ENCODE data around the gene PLPPR1. TPM values are rescaled to one million over a fixed set of nuclear protein-coding genes. Genes with fewer than 3 reads are reported as not detected.

Gene PLPPR1
- polyA plus RNA-seq, 1 donor from 2014 or later: 157 TPM

DNA sequence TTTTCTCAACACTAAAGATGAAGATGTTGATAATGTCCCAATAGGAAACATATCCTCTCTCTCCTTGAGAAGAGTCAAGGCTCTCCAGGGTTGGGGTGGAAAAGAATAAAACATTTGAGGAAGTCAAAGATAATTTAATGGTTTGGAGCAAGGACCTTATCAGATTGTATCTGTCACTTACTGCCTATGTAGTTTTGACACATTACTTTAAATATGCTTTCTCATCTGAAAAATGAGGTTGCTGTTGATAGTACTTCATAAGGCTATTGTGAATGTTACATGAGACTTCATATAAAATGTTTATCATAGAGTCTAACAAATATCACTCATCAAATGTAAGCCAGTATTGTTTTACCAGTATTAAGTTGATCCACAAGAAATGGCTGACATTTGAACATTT, 307.6 kb downstream of the PLPPR1 start:
- TF ChIP-seq, protein P1, sequence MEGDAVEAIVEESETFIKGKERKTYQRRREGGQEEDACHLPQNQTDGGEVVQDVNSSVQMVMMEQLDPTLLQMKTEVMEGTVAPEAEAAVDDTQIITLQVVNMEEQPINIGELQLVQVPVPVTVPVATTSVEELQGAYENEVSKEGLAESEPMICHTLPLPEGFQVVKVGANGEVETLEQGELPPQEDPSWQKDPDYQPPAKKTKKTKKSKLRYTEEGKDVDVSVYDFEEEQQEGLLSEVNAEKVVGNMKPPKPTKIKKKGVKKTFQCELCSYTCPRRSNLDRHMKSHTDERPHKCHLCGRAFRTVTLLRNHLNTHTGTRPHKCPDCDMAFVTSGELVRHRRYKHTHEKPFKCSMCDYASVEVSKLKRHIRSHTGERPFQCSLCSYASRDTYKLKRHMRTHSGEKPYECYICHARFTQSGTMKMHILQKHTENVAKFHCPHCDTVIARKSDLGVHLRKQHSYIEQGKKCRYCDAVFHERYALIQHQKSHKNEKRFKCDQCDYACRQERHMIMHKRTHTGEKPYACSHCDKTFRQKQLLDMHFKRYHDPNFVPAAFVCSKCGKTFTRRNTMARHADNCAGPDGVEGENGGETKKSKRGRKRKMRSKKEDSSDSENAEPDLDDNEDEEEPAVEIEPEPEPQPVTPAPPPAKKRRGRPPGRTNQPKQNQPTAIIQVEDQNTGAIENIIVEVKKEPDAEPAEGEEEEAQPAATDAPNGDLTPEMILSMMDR (IDR thresholded peaks at IDR 0.05; ENCODE audit: poor library complexity, severe bottlenecking): no peak
- no peak for TF ChIP-seq EP300 (conservative IDR thresholded peaks at IDR 0.05; ENCODE audit: poor library complexity, severe bottlenecking)
- no peak for TF ChIP-seq TAF1 (IDR thresholded peaks at IDR 0.05; ENCODE audit: low read depth)
- TF ChIP-seq EZH2 (IDR thresholded peaks at IDR 0.05; ENCODE audit: borderline replicate concordance, insufficient read depth, low read length, poor library complexity, severe bottlenecking): no peak
- Histone ChIP-seq H4K20me1 (ENCODE audit: insufficient read depth) (no peaks in the 10 kb centered on the region), H3F3A (ENCODE audit: insufficient read depth, low read length, poor library complexity, severe bottlenecking) (no peaks in the 10 kb centered on the region), H3K9ac (ENCODE audit: low read length) (no peak overlapping the region), H3K4me2 (ENCODE audit: low read length) (no peak overlapping the region), H3K27me3 (ENCODE audit: insufficient read depth, low read depth, low read length) (no peaks in the 10 kb centered on the region), H3K9me3 (ENCODE audit: low read length) (no peaks in the 10 kb centered on the region), H3K79me2 (replicated peaks; ENCODE audit: insufficient read depth, low read length) (no peaks in the 10 kb centered on the region), H3K4me3 (ENCODE audit: low read length) (no peak overlapping the region), H3K27ac (ENCODE audit: low read length) (no peak overlapping the region), H2AFZ (ENCODE audit: low read depth, low read length) (no peak overlapping the region), H3K9me2 (ENCODE audit: insufficient read depth, low read length) (no peaks in the 10 kb centered on the region), H3K36me3 (ENCODE audit: insufficient read depth, low read length) (no peaks in the 10 kb centered on the region)

DNA sequence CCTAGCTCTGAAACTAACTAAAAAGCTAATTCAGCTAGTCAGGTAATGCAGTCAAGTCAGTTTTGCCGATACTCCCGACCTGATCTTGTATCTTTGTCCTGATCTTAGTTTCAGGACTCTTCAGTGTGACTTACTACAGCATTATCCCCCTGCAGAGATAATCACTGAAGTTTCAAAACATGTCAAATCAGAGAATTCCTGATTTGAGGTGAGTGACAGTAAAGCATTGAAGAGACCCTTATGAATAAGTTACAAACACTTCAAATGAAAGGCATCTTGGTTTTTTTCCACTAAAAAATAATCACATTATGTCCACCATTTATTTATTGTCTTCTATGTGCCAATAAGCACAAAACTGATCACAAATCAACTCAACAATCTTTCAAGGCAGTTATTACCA, 308.7 kb downstream of the PLPPR1 start:
- H3K9ac ChIP-seq (ENCODE audit: low read length): no peak overlapping the region
- H3K36me3 ChIP-seq (ENCODE audit: insufficient read depth, low read length): no peaks in the 10 kb centered on the region
- no peak overlapping the region for H2AFZ ChIP-seq (ENCODE audit: low read depth, low read length)
- no peaks in the 10 kb centered on the region for H3K9me3 ChIP-seq (ENCODE audit: low read length)
- H3F3A ChIP-seq (ENCODE audit: insufficient read depth, low read length, poor library complexity, severe bottlenecking): no peaks in the 10 kb centered on the region
- H3K79me2 ChIP-seq (replicated peaks; ENCODE audit: insufficient read depth, low read length): no peaks in the 10 kb centered on the region
- H4K20me1 ChIP-seq (ENCODE audit: insufficient read depth): no peaks in the 10 kb centered on the region
- no peak overlapping the region for H3K4me3 ChIP-seq (ENCODE audit: low read length)
- H3K4me2 ChIP-seq (ENCODE audit: low read length): no peak overlapping the region
- H3K27ac ChIP-seq (ENCODE audit: low read length): no peak overlapping the region
- TF ChIP-seq POLR2AphosphoS5 (IDR thresholded peaks at IDR 0.05) (peak; percentile 81), RAD21 (conservative IDR thresholded peaks at IDR 0.05) (no peak), EP300 (conservative IDR thresholded peaks at IDR 0.05; ENCODE audit: poor library complexity, severe bottlenecking) (peak; percentile 72)
- TF ChIP-seq, protein P2, sequence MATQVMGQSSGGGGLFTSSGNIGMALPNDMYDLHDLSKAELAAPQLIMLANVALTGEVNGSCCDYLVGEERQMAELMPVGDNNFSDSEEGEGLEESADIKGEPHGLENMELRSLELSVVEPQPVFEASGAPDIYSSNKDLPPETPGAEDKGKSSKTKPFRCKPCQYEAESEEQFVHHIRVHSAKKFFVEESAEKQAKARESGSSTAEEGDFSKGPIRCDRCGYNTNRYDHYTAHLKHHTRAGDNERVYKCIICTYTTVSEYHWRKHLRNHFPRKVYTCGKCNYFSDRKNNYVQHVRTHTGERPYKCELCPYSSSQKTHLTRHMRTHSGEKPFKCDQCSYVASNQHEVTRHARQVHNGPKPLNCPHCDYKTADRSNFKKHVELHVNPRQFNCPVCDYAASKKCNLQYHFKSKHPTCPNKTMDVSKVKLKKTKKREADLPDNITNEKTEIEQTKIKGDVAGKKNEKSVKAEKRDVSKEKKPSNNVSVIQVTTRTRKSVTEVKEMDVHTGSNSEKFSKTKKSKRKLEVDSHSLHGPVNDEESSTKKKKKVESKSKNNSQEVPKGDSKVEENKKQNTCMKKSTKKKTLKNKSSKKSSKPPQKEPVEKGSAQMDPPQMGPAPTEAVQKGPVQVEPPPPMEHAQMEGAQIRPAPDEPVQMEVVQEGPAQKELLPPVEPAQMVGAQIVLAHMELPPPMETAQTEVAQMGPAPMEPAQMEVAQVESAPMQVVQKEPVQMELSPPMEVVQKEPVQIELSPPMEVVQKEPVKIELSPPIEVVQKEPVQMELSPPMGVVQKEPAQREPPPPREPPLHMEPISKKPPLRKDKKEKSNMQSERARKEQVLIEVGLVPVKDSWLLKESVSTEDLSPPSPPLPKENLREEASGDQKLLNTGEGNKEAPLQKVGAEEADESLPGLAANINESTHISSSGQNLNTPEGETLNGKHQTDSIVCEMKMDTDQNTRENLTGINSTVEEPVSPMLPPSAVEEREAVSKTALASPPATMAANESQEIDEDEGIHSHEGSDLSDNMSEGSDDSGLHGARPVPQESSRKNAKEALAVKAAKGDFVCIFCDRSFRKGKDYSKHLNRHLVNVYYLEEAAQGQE (IDR thresholded peaks at IDR 0.05; ENCODE audit: borderline replicate concordance): no peak
- H3K9me2 ChIP-seq (ENCODE audit: insufficient read depth, low read length): no peaks in the 10 kb centered on the region
- H3K27me3 ChIP-seq (ENCODE audit: insufficient read depth, low read depth, low read length): no peaks in the 10 kb centered on the region

DNA sequence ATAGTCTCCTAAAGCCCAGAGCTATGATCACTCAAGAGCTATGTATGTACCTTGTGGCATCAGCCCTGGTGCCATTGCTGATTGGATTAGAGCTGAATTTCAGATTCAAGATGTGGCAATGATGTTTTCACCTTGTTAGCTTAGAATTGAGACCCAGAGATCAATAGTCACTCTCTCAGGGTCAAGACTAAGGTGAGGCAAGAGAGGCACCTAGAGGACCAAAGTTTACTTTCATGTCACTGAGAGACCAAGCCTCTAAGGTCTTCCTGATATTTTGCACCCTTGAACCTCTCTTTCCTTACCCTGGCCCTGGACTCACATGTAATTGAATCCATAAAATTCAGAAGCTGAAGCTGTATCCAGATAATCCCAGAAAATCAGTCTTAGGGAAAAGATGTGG, 313.4 kb downstream of the PLPPR1 start:
- Histone ChIP-seq H3K4me2 (ENCODE audit: low read length) (no peak overlapping the region), H3K36me3 (ENCODE audit: insufficient read depth, low read length) (no peaks in the 10 kb centered on the region)
- no peak for TF ChIP-seq POLR2AphosphoS5 (IDR thresholded peaks at IDR 0.05)

More for the DNA sequence above, 313.4 kb downstream of the PLPPR1 start:
- Histone ChIP-seq H3F3A (ENCODE audit: insufficient read depth, low read length, poor library complexity, severe bottlenecking) (no peaks in the 10 kb centered on the region), H3K9me3 (ENCODE audit: low read length) (no peaks in the 10 kb centered on the region), H3K4me3 (ENCODE audit: low read length) (no peak overlapping the region), H3K79me2 (replicated peaks; ENCODE audit: insufficient read depth, low read length) (no peaks in the 10 kb centered on the region), H4K20me1 (ENCODE audit: insufficient read depth) (no peaks in the 10 kb centered on the region), H3K9me2 (ENCODE audit: insufficient read depth, low read length) (no peaks in the 10 kb centered on the region), H2AFZ (ENCODE audit: low read depth, low read length) (no peak overlapping the region), H3K27ac (ENCODE audit: low read length) (no peak overlapping the region), H3K27me3 (ENCODE audit: insufficient read depth, low read depth, low read length) (no peaks in the 10 kb centered on the region), H3K9ac (ENCODE audit: low read length) (no peak overlapping the region)

Data from neural cell (in vitro differentiated cells).